Colonic mucosa (tissue), 4 donors: ENCODE measurements around the gene RSF1. TPM values are rescaled to one million over a fixed set of nuclear protein-coding genes. Genes with fewer than 3 reads are reported as not detected.

Source experiments
- DNase-seq: peaks from one replicate; pipeline ENCODE4 v3.0.0-alpha.2; 2020
- H3K27ac ChIP-seq: fragments of 200-600 bp; one replicate; pipeline ENCODE4 v1.8.0; 2021
- H3K27me3 ChIP-seq: fragments of 200-600 bp; one replicate; pipeline ENCODE4 v1.8.0; 2021
- H3K36me3 ChIP-seq: fragments of 200-600 bp; one replicate; pipeline ENCODE4 v1.8.0; 2021
- H3K4me1 ChIP-seq: fragments of 200-600 bp; one replicate; pipeline ENCODE4 v1.8.0; 2021; ENCODE audit warnings: mild to moderate bottlenecking
- H3K4me3 ChIP-seq: fragments of 200-600 bp; one replicate; pipeline ENCODE4 v1.8.0; 2021
- H3K9ac ChIP-seq, 2 donors: one replicate each; pipeline ENCODE4 v1.7.0; 2013; ENCODE audit warnings: control low read depth in 2 of 2, low read depth in 2 of 2, low read length in 2 of 2
- H3K9me3 ChIP-seq: fragments of 200-600 bp; one replicate; pipeline ENCODE4 v1.8.0; 2021
- intact Hi-C: fragments of 100-400 bp; cut with DNase I; formaldehyde crosslinking; loops from one replicate; pipeline ENCODE4 v1.14.1; 2022
- total RNA-seq, 2 donors: library from RNA; stranded (reverse); fragmentation: NEBNext Ultra II Directional in 1 of 2; extraction: Animal tissue kit (Norgen Biotek cat#: 25700) in 1 of 2; gene quantifications; one replicate each; pipeline ENCODE4 v1.2.1, GENCODE V29; 2021
- TF ChIP-seq, protein P1 (sequence below): fragments of 200-600 bp; IDR thresholded peaks from one replicate; pipeline ENCODE4 v1.8.0; 2022; ENCODE audit warnings: antibody characterized with exemption, mild to moderate bottlenecking
- donor health status: healthy.
- donor health status: DM: no; HTN: no; CAD: no.
- donor health status: DM: no; HTN: no; CAD: no.

Gene RSF1
- total RNA-seq, 2 donors from 2014 or later = 36.7 to 68.2 TPM

DNA sequence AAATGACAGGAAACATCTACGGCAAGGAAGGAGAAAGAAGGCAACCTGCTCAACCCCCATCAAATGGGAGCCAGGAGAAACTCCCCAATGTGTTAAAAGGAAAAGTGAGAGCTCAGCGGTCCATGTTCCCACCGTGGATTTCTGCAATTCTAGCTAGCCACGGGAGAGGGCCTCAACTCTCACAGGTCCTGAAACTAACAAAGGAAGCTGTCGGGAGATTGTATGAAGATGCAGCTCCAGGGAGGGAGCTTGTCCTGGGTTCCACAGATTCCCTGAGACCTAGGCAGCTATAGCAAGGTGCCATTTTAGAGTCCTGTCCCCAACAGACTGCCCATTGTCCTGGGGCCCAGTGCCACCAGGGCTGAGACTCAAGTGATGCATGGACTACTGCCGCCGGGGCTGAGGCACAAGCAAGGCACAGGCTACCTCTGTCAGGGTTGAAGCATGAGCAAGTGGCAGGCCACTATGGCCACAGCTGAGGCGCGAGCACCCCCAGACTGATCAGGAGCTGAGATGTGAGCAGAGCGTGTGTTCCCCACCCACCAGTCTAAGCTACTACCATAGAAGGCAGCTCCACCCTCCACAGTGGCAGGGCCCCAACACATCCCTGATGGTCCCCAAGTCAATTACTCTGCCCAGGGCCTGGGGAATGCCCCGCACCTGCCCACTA is 31.3 kb downstream of the RSF1 start:
- no peak overlapping the region for H3K27ac ChIP-seq
- no peaks in the 10 kb centered on the region for H3K9me3 ChIP-seq
- intact Hi-C loops = no loop called here
- no peak for DNase-seq
- H3K4me3 ChIP-seq = no peak overlapping the region
- H3K4me1 ChIP-seq = no peaks in the 10 kb centered on the region
- H3K9ac ChIP-seq = no peak overlapping the region
- H3K27me3 ChIP-seq = no peaks in the 10 kb centered on the region
- TF ChIP-seq, protein P1, sequence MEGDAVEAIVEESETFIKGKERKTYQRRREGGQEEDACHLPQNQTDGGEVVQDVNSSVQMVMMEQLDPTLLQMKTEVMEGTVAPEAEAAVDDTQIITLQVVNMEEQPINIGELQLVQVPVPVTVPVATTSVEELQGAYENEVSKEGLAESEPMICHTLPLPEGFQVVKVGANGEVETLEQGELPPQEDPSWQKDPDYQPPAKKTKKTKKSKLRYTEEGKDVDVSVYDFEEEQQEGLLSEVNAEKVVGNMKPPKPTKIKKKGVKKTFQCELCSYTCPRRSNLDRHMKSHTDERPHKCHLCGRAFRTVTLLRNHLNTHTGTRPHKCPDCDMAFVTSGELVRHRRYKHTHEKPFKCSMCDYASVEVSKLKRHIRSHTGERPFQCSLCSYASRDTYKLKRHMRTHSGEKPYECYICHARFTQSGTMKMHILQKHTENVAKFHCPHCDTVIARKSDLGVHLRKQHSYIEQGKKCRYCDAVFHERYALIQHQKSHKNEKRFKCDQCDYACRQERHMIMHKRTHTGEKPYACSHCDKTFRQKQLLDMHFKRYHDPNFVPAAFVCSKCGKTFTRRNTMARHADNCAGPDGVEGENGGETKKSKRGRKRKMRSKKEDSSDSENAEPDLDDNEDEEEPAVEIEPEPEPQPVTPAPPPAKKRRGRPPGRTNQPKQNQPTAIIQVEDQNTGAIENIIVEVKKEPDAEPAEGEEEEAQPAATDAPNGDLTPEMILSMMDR = no peak
- H3K36me3 ChIP-seq = no peaks in the 10 kb centered on the region

DNA sequence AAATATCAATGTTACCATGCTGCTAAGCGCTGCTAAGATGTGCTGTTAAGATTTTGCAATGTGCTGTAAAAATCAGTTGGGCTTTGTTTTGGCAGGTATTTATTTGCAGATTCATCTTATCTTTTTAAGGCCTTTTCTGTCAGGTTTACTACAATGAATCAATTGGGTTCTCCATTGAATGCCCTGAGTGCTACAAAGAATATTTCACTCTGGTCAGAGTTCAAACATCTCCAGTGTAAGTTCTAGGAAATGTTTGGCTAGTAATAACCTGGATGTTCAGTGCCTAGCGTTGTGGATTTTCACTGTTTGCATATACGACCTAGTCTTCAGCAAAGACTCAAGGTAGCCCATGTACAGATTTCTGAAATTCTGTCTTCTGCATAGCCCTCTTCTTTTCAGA is 36.0 kb downstream of the RSF1 start:
- H3K27me3 ChIP-seq = no peaks in the 10 kb centered on the region
- H3K36me3 ChIP-seq = no peaks in the 10 kb centered on the region
- H3K4me1 ChIP-seq = no peaks in the 10 kb centered on the region
- no peak overlapping the region for H3K4me3 ChIP-seq
- no peaks in the 10 kb centered on the region for H3K9me3 ChIP-seq
- H3K27ac ChIP-seq = no peak overlapping the region
- TF ChIP-seq, protein P1 = no peak
- H3K9ac ChIP-seq = no peak overlapping the region
- intact Hi-C loops = no loop called here
- DNase-seq = no peak

DNA sequence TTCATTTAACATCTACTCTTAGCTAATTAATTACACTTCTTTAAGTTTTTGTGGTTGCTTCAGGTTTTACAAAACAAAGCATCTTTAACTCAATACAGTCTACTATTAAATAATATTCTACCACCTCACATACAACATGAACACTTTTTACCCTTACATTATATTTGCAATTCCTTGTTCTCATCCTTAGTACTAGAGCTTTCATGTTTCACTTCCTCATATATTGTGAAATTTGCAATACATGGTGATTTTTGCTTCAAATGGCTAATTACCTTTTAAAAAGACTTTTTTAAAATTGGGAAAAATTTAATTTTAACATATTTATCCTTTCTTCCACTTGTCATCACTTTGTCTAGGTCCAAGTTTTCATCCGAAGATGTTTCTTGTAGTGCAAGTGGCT is 37.5 kb downstream of the RSF1 start:
- H3K27me3 ChIP-seq = no peaks in the 10 kb centered on the region
- H3K27ac ChIP-seq = no peak overlapping the region
- intact Hi-C loops = no loop called here
- no peak overlapping the region for H3K4me3 ChIP-seq
- DNase-seq = no peak
- H3K4me1 ChIP-seq = no peaks in the 10 kb centered on the region
- no peaks in the 10 kb centered on the region for H3K9me3 ChIP-seq
- H3K36me3 ChIP-seq = no peaks in the 10 kb centered on the region
- TF ChIP-seq, protein P1 = no peak
- H3K9ac ChIP-seq = no peak overlapping the region

DNA sequence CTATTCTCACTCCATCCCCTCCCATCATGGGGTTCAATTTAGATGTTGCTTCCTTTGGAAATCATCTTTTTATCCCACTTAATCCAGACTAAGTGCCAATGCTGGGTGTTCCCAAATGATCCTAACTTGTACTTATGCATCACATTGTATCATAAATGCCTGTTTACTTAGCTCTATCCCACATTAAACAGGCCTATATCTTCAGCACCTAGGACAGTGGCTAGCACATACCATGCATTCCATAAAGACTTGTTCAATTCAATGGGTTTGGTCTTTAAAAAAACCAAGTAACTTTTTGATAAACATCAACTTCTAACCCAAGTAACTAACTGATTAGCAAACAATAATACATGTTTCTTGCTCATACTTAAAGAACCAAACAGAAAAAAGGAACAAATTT is 40.6 kb downstream of the RSF1 start:
- Histone ChIP-seq H3K4me3 (no peak overlapping the region), H3K4me1 (no peaks in the 10 kb centered on the region), H3K9ac (no peak overlapping the region), H3K27me3 (no peaks in the 10 kb centered on the region), H3K27ac (no peak overlapping the region), H3K36me3 (no peaks in the 10 kb centered on the region), H3K9me3 (no peaks in the 10 kb centered on the region)
- intact Hi-C loops = no loop called here
- TF ChIP-seq, protein P1 = no peak
- DNase-seq = no peak

DNA sequence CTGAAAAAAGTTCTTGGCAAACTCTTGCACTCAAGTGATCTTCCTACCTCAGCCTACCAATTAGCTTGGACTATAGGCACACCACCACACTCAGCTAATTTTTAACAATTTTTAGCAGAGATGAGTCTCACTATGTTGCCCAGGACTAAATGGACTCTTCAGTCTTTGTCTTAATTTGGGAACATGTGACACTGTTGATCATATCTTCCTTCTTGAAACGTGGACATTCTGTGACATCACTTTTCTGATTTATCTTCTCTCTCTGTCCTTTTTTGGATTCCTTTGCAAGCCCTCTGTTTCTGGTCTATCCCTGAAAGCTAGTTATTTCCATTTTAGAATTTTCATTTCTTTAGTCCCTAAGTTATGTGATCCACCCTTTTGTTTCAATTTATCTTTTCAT is 42.0 kb downstream of the RSF1 start:
- Histone ChIP-seq H3K36me3 (no peaks in the 10 kb centered on the region), H3K27me3 (no peaks in the 10 kb centered on the region), H3K4me3 (no peak overlapping the region), H3K9me3 (no peaks in the 10 kb centered on the region), H3K9ac (no peak overlapping the region), H3K27ac (no peak overlapping the region), H3K4me1 (no peaks in the 10 kb centered on the region)
- TF ChIP-seq, protein P1 = no peak
- no peak for DNase-seq
- intact Hi-C loops = no loop called here
